H1 (cell line): Measurements from ENCODE around the gene C1orf74.

Experiments
- HDAC6 ChIP-seq: IDR thresholded peaks from one replicate; pipeline ENCODE4 v1.7.1; 2012; ENCODE audit warnings: low read depth, mild to moderate bottlenecking, inconsistent platforms, low read length, moderate library complexity
- JUN ChIP-seq: IDR thresholded peaks from 2 replicates; pipeline ENCODE4 v1.6.1; 2011; ENCODE audit warnings: low read depth, mild to moderate bottlenecking, improper control_type of control experiment, low read length
- KDM1A ChIP-seq: fragments of 200-600, 300-600 bp; sonication (generic); IDR thresholded peaks from 2 replicates; pipeline ENCODE4 v1.7.1; 2016; ENCODE audit warnings: mild to moderate bottlenecking, low read length, borderline replicate concordance
- POLR2A ChIP-seq, 2 experiments: IDR thresholded peaks; 1 replicate in 1 of 2; 2 replicates in 1 of 2; pipeline ENCODE4 v1.6.1; 2011; ENCODE audit warnings: low read depth in 2 of 2, low read length in 2 of 2, mild to moderate bottlenecking in 2 of 2; ENCODE audit errors: control extremely low read depth in 1 of 2
- POLR2AphosphoS5 ChIP-seq: IDR thresholded peaks from 2 replicates; pipeline ENCODE4 v1.6.1; 2011; ENCODE audit warnings: low read depth, low read length
- SRF ChIP-seq: IDR thresholded peaks from 2 replicates; pipeline ENCODE4 v1.6.1; 2011; ENCODE audit warnings: mild to moderate bottlenecking, low read depth, low read length, moderate library complexity
- SUZ12 ChIP-seq: fragments of 200-600 bp; sonication (generic); IDR thresholded peaks from 2 replicates; pipeline ENCODE4 v1.6.1; 2012; ENCODE audit warnings: mild to moderate bottlenecking, inconsistent platforms, low read length, moderate library complexity, mixed read lengths
- TF ChIP-seq, protein P1 (sequence below), 3 experiments: IDR thresholded peaks; 1 replicate in 2 of 3; 2 replicates in 1 of 3; pipeline versions ENCODE4 v1.5.1 to v1.6.1; 2011; ENCODE audit warnings: low read length in 3 of 3, mild to moderate bottlenecking in 3 of 3, inconsistent platforms in 2 of 3, low read depth in 1 of 3, moderate library complexity in 1 of 3; ENCODE audit not compliant: insufficient read depth in 1 of 3; ENCODE audit errors: control extremely low read depth in 1 of 3
- TF ChIP-seq, protein P2 (sequence below): IDR thresholded peaks from 2 replicates; pipeline ENCODE4 v1.6.1; 2011; ENCODE audit warnings: low read depth, mild to moderate bottlenecking, low read length; ENCODE audit not compliant: insufficient read depth

GRCh38 chr1:209817691-209818090, 33.3 kb upstream of the C1orf74 start:
- no peak for TF ChIP-seq SRF
- TF ChIP-seq POLR2A (IDR thresholded peaks at IDR 0.05; ENCODE audit: control extremely low read depth in 1 of 2, low read depth in 2 of 2, low read length in 2 of 2) = no peak
- TF ChIP-seq, protein P1, sequence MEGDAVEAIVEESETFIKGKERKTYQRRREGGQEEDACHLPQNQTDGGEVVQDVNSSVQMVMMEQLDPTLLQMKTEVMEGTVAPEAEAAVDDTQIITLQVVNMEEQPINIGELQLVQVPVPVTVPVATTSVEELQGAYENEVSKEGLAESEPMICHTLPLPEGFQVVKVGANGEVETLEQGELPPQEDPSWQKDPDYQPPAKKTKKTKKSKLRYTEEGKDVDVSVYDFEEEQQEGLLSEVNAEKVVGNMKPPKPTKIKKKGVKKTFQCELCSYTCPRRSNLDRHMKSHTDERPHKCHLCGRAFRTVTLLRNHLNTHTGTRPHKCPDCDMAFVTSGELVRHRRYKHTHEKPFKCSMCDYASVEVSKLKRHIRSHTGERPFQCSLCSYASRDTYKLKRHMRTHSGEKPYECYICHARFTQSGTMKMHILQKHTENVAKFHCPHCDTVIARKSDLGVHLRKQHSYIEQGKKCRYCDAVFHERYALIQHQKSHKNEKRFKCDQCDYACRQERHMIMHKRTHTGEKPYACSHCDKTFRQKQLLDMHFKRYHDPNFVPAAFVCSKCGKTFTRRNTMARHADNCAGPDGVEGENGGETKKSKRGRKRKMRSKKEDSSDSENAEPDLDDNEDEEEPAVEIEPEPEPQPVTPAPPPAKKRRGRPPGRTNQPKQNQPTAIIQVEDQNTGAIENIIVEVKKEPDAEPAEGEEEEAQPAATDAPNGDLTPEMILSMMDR (IDR thresholded peaks at IDR 0.05; ENCODE audit: control extremely low read depth in 1 of 3, insufficient read depth in 1 of 3, low read depth in 1 of 3, low read length in 3 of 3) = no peak
- TF ChIP-seq SUZ12 = no peak
- TF ChIP-seq POLR2AphosphoS5 = no peak
- TF ChIP-seq HDAC6 = no peak
- no peak for TF ChIP-seq KDM1A
- TF ChIP-seq, protein P2, sequence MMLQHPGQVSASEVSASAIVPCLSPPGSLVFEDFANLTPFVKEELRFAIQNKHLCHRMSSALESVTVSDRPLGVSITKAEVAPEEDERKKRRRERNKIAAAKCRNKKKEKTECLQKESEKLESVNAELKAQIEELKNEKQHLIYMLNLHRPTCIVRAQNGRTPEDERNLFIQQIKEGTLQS = no peak
- no peak for TF ChIP-seq JUN
